Mucosa of stomach (tissue), 1 donor: ENCODE data around the gene ZNF43.
"Not testable (repeated sequence)": the region's sequence is repeated elsewhere in the genome, so short reads cannot be mapped to it uniquely, and the experiment has no call there.

Experiments used
- H3K27me3 ChIP-seq: one replicate; pipeline ENCODE4 v1.7.0; 2013; ENCODE audit warnings: mild to moderate bottlenecking, low read length; ENCODE audit not compliant: control insufficient read depth, insufficient read depth
- H3K36me3 ChIP-seq: one replicate; pipeline ENCODE4 v1.7.0; 2013; ENCODE audit warnings: low read length; ENCODE audit not compliant: control insufficient read depth, insufficient read depth
- H3K4me1 ChIP-seq: one replicate; pipeline ENCODE4 v1.7.0; 2013; ENCODE audit warnings: mild to moderate bottlenecking, low read length; ENCODE audit not compliant: control insufficient read depth, insufficient read depth
- H3K4me3 ChIP-seq: one replicate; pipeline ENCODE4 v1.7.0; 2013; ENCODE audit warnings: low read length
- H3K9ac ChIP-seq: one replicate; pipeline ENCODE4 v1.7.0; 2013; ENCODE audit warnings: mild to moderate bottlenecking, low read length, moderate library complexity
- H3K9me3 ChIP-seq: one replicate; pipeline ENCODE4 v1.7.0; 2013; ENCODE audit warnings: mild to moderate bottlenecking, low read length, moderate library complexity; ENCODE audit not compliant: control insufficient read depth
- donor health status: Pancreatic carcinoma.

Gene ZNF43

GRCh38 chr19:21786936-21787335 is 49.0 kb downstream of the ZNF43 start:
- no peaks in the 10 kb centered on the region for H3K4me1 ChIP-seq
- no peaks in the 10 kb centered on the region for H3K27me3 ChIP-seq
- H3K9ac ChIP-seq, result no peak overlapping the region
- no peak overlapping the region for H3K4me3 ChIP-seq
- H3K9me3 ChIP-seq, result no peaks in the 10 kb centered on the region
- no peaks in the 10 kb centered on the region for H3K36me3 ChIP-seq

- H3K4me3 ChIP-seq, H3K36me3 ChIP-seq, H3K4me1 ChIP-seq, H3K9ac ChIP-seq, H3K9me3 ChIP-seq, H3K27me3 ChIP-seq: not testable (repeated sequence)
These were observed 60.2 kb downstream of the ZNF43 start for GRCh38 chr19:21775792-21776191.

GRCh38 chr19:21767065-21767800 is 68.7 kb downstream of the ZNF43 start, which contains the start of gene ZNF100:
Gene ZNF100, minus strand, starts transcription at chr19:21767579. Its CDS starts 150 bp downstream, at chr19:21767429.
- H3K36me3 ChIP-seq, result no peaks in the 10 kb centered on the region
- peak within 1 kb of the TSS; percentile 70 for H3K4me3 ChIP-seq
- peaks cover 4% of the 10 kb centered on the region for H3K4me1 ChIP-seq
- no peaks in the 10 kb centered on the region for H3K9me3 ChIP-seq
- no peaks in the 10 kb centered on the region for H3K27me3 ChIP-seq
- peak within 1 kb of the TSS; percentile 85 for H3K9ac ChIP-seq

GRCh38 chr19:21766705-21767064 is 69.3 kb downstream of the ZNF43 start:
- not testable (repeated sequence) for H3K9me3 ChIP-seq, H3K4me1 ChIP-seq, H3K27me3 ChIP-seq, H3K36me3 ChIP-seq
- Histone ChIP-seq H3K4me3 (peak overlapping the region; percentile 70), H3K9ac (peak overlapping the region; percentile 85)

- no peak overlapping the region for H3K4me3 ChIP-seq
- H3K27me3 ChIP-seq, result no peaks in the 10 kb centered on the region
- H3K4me1 ChIP-seq, result peaks cover 4% of the 10 kb centered on the region
- H3K9me3 ChIP-seq, result no peaks in the 10 kb centered on the region
- H3K36me3 ChIP-seq, result no peaks in the 10 kb centered on the region
- H3K9ac ChIP-seq, result no peak overlapping the region
These were observed 70.8 kb downstream of the ZNF43 start for GRCh38 chr19:21765151-21765550.

- H3K27me3 ChIP-seq, H3K4me1 ChIP-seq, H3K9me3 ChIP-seq, H3K9ac ChIP-seq, H3K4me3 ChIP-seq, H3K36me3 ChIP-seq: not testable (repeated sequence)
These were observed 74.4 kb downstream of the ZNF43 start for GRCh38 chr19:21761547-21761946.

- Histone ChIP-seq H3K27me3 (no peaks in the 10 kb centered on the region), H3K9me3 (no peaks in the 10 kb centered on the region), H3K4me3 (no peak overlapping the region), H3K9ac (no peak overlapping the region), H3K36me3 (no peaks in the 10 kb centered on the region), H3K4me1 (no peaks in the 10 kb centered on the region)
These were observed 77.7 kb downstream of the ZNF43 start for GRCh38 chr19:21758296-21758695.

GRCh38 chr19:21755555-21755954 is 80.4 kb downstream of the ZNF43 start:
- not testable (repeated sequence) for H3K4me1 ChIP-seq, H3K27me3 ChIP-seq, H3K9me3 ChIP-seq, H3K4me3 ChIP-seq, H3K9ac ChIP-seq, H3K36me3 ChIP-seq
